Skeletal muscle satellite cell (primary cell): Measurements from ENCODE around the gene ADIPOR2.

Experiments used
- H3K27me3 ChIP-seq: 2 replicates; pipeline ENCODE4 v1.7.0; 2013; ENCODE audit warnings: low read length; ENCODE audit not compliant: control insufficient read depth, insufficient read depth
- H3K36me3 ChIP-seq: 2 replicates; pipeline ENCODE4 v1.7.0; 2013; ENCODE audit warnings: mild to moderate bottlenecking, control low read depth, low read length; ENCODE audit not compliant: insufficient read depth
- H3K4me1 ChIP-seq: 2 replicates; pipeline ENCODE4 v1.7.0; 2013; ENCODE audit warnings: low read length; ENCODE audit not compliant: control insufficient read depth, insufficient read depth
- H3K4me2 ChIP-seq: 2 replicates; pipeline ENCODE4 v1.7.0; 2013; ENCODE audit warnings: mild to moderate bottlenecking, low read length
- H3K4me3 ChIP-seq: 2 replicates; pipeline ENCODE4 v1.7.0; 2013; ENCODE audit warnings: low read length
- H3K9ac ChIP-seq: 2 replicates; pipeline ENCODE4 v1.7.0; 2013; ENCODE audit warnings: mild to moderate bottlenecking, low read depth, low read length, moderate library complexity
- H3K9me3 ChIP-seq: replicated peaks from 2 replicates; pipeline ENCODE4 v1.7.0; 2013; ENCODE audit warnings: mild to moderate bottlenecking, control low read depth, low read length

Gene ADIPOR2

DNA sequence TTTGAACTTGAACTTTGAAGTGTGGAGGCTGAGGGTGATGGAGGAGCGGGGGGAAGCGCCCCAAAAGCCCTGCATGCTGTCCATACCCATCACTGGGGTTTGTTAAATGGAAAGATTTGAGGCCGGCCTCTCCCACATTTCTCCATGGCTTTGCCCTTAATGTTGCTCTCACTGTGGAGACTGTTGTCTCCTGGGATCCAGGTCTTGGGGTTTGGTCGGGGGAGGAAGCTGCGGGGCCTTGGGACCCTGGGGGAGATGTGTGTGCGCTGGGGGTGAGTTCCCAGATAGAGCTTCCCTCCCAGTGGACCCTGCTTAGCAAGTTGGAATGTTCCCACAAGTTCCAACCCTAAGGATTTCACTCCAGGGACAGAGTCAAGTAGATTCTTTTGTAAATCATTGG is 101.5 kb downstream of the ADIPOR2 start:
- Histone ChIP-seq H3K4me3 (no peak overlapping the region), H3K9me3 (no peaks in the 10 kb centered on the region), H3K9ac (no peak overlapping the region), H3K36me3 (no peaks in the 10 kb centered on the region), H3K27me3 (no peaks in the 10 kb centered on the region), H3K4me2 (no peak overlapping the region), H3K4me1 (peaks cover 16% of the 10 kb centered on the region)

DNA sequence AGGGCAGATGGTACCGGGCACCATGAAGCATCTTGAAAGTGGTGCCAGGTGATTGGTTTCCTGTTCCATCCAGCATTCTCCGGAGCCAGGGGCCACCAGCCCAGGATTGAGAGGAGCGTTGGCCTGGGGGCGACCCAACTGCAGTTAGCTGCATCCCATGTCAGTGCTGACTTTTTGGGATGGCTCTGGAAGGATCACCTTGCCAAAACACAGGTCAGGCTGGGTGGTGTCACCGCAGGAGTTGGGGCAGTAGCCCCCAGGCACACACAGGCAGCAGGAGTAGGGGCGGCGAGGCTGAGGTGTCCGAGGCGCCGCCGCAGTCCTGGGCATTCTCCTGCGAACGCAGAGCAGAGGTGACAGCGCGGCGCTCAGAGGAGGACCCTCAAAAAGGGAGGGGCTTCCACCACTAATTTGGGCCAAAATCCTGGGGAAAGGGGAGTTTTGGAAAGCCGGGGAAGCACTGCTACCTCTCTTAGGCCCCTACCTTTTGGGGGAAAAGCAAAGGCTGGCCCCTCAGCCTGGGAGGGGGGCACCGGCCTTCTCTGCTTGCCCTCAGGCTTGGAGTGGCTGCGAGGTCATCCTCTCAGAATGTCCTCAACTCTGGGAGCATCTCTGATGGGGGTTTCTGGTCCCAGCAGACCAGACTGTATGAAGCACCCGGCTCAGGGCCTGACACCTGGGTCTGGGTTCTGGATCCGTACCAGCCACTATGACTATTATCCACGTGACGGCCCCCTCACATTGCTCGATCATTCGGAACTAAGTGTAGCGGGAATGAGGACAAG is 102.7 kb downstream of the ADIPOR2 start:
- H3K4me1 ChIP-seq = peaks cover 16% of the 10 kb centered on the region
- H3K9me3 ChIP-seq = no peaks in the 10 kb centered on the region
- H3K36me3 ChIP-seq = no peaks in the 10 kb centered on the region
- H3K4me3 ChIP-seq = no peak overlapping the region
- no peaks in the 10 kb centered on the region for H3K27me3 ChIP-seq
- H3K4me2 ChIP-seq = no peak overlapping the region
- no peak overlapping the region for H3K9ac ChIP-seq

DNA sequence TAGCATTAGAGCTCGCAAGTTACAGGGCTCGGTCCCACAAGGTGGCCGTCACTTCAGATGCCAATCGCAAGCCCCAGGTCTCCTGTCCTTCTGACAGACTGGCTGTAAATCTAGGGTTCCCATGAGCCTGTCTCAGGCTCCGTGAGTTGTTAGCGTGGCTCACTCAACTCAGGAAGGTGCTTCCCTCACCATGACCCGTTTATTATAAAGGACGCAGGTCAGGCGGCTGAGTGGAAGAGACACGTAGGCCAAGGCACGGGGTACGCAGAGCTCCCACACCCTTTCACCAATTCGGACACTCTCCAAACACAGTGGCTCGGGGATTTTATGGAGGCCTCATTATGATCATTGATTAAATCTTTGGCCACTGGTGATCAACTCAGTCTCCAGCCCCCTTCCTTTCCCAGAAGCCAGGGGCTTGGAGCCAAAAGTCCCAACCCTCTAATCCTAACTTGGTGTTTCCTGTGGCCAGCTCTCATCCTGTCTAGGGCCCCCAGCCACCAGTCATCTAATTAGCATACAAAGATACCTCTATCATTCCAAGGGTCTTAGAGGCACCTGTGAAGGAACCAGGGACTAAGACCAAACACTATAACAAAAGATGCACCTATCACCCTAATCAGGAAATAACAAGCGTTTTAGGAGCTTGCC is 103.7 kb downstream of the ADIPOR2 start:
- Histone ChIP-seq H3K36me3 (no peaks in the 10 kb centered on the region), H3K4me2 (no peak overlapping the region), H3K27me3 (no peaks in the 10 kb centered on the region), H3K9me3 (no peaks in the 10 kb centered on the region), H3K4me3 (no peak overlapping the region), H3K9ac (no peak overlapping the region), H3K4me1 (peaks cover 16% of the 10 kb centered on the region)

DNA sequence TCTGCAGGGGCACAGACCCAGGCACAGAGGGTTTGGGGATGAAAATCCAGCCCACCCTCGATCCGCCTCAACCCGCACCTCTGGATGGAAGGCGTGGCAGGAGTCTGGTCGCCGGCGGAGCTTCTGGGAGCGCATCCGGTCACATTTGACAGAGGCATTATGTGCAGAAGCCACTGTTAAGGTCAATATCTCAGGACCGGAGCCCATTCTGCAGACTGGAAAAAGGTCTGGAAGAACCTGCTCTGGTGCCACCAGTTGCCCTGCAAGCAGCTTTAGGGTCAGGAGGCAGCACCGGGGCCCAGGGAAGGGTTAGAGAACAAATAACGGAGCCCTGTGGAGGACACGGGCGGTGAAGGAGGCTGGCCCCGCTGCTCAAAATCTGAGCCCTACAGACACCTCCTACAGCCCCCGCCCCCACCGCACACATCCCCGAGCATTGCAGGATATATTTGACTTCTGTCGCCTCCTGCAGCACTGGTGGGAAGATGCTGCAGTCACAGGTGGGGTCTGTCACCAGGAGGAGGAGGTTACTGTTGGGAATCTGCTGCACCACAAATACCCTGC is 104.4 kb downstream of the ADIPOR2 start:
- Histone ChIP-seq H3K9me3 (no peaks in the 10 kb centered on the region), H3K36me3 (no peaks in the 10 kb centered on the region), H3K4me1 (peaks cover 16% of the 10 kb centered on the region), H3K9ac (no peak overlapping the region), H3K4me3 (peak overlapping the region; percentile 45), H3K4me2 (peak overlapping the region; percentile 93), H3K27me3 (no peaks in the 10 kb centered on the region)

DNA sequence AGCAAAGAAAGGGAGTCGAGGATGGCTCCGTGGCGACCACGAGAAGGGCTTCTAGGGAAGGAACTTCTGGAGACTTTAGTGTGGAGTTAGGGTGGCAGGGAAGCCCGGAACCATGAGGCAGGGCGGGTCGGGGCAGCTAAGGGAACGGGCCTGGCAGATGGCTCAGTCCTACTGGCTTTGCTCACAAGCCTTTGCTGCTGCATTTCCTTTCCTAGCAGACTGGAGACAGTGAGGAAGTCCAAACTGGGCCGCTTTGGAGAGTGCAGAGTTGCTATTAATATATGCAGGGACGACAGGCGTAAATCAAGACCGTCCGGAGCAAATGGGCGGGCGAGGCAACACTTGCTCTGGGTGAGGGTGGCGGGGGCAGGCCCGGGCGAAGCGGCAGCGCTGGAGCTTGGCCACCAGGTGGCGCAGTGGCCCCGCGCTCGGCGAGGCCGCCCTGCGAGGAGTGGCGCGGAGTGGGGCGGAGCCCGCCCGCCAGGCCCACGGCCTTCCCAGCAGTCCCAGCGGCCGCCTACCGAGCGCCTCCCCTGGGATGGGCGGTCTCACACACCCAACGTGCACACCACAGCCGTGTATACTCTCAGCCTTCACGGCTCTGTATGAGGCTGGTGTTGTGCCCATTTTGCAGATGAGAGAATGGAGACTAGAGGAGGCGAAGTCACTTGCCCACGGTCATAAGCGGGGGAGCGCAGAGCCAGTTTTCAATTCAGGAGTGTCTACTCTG is 105.1 kb downstream of the ADIPOR2 start:
- H3K4me2 ChIP-seq = peak overlapping the region; percentile 93
- H3K27me3 ChIP-seq = no peaks in the 10 kb centered on the region
- peak overlapping the region; percentile 79 for H3K9ac ChIP-seq
- no peaks in the 10 kb centered on the region for H3K36me3 ChIP-seq
- H3K9me3 ChIP-seq = no peaks in the 10 kb centered on the region
- H3K4me3 ChIP-seq = peak overlapping the region; percentile 73
- peaks cover 16% of the 10 kb centered on the region for H3K4me1 ChIP-seq

GRCh38 chr12:1796515-1797010 is 105.7 kb downstream of the ADIPOR2 start:
- Histone ChIP-seq H3K4me3 (peak overlapping the region; percentile 73), H3K9me3 (no peaks in the 10 kb centered on the region), H3K9ac (peak overlapping the region; percentile 79), H3K36me3 (no peaks in the 10 kb centered on the region), H3K27me3 (no peaks in the 10 kb centered on the region), H3K4me1 (peaks cover 22% of the 10 kb centered on the region), H3K4me2 (peak overlapping the region; percentile 93)

GRCh38 chr12:1797011-1797901 is 106.4 kb downstream of the ADIPOR2 start:
- Histone ChIP-seq H3K9me3 (no peaks in the 10 kb centered on the region), H3K4me1 (peaks cover 25% of the 10 kb centered on the region), H3K27me3 (no peaks in the 10 kb centered on the region), H3K9ac (peak overlapping the region; percentile 79), H3K4me2 (peak overlapping the region; percentile 93), H3K4me3 (peak overlapping the region; percentile 73), H3K36me3 (no peaks in the 10 kb centered on the region)

DNA sequence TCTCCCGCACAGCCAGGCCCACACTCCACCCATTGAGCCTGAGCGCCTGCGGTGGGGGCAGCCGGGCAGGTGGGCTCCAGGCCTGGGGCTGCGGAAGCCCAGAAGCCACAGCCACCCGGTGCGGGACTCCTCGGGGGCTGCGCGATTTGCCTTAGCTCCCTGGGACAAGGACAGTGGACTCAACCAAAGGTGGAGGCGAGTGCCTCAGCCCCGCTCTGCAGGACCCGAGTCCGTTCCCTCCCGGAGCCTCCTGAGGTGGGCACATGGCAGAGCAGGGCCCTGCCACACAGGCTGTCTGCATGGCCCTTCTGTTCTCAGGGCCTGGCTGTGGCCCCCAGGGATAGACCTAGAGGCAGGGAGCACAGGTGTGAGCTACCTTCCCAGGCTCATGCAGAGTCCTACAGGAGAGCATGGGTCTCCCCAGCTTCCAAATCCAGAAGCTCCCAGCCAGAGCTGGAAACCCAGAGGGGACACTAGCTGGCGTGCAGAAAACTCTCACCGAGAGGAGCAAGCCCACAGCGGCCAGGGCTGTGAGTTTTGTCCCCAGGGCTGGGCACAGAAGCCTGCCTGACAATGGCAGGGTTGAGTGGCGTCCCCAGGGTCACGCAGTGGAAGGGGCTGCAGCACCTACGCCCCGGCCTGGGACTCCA is 107.2 kb downstream of the ADIPOR2 start:
- Histone ChIP-seq H3K4me3 (no peak overlapping the region), H3K27me3 (no peaks in the 10 kb centered on the region)

GRCh38 chr12:1798641-1799020 is 107.8 kb downstream of the ADIPOR2 start:
- Histone ChIP-seq H3K9me3 (no peaks in the 10 kb centered on the region), H3K36me3 (no peaks in the 10 kb centered on the region), H3K4me3 (no peak overlapping the region), H3K27me3 (no peaks in the 10 kb centered on the region), H3K4me2 (no peak overlapping the region), H3K4me1 (peaks cover 25% of the 10 kb centered on the region), H3K9ac (no peak overlapping the region)

More for the DNA sequence above, 107.2 kb downstream of the ADIPOR2 start:
- H3K4me1 ChIP-seq = peaks cover 25% of the 10 kb centered on the region
- no peak overlapping the region for H3K4me2 ChIP-seq
- H3K9ac ChIP-seq = no peak overlapping the region
- no peaks in the 10 kb centered on the region for H3K36me3 ChIP-seq
- H3K9me3 ChIP-seq = no peaks in the 10 kb centered on the region

DNA sequence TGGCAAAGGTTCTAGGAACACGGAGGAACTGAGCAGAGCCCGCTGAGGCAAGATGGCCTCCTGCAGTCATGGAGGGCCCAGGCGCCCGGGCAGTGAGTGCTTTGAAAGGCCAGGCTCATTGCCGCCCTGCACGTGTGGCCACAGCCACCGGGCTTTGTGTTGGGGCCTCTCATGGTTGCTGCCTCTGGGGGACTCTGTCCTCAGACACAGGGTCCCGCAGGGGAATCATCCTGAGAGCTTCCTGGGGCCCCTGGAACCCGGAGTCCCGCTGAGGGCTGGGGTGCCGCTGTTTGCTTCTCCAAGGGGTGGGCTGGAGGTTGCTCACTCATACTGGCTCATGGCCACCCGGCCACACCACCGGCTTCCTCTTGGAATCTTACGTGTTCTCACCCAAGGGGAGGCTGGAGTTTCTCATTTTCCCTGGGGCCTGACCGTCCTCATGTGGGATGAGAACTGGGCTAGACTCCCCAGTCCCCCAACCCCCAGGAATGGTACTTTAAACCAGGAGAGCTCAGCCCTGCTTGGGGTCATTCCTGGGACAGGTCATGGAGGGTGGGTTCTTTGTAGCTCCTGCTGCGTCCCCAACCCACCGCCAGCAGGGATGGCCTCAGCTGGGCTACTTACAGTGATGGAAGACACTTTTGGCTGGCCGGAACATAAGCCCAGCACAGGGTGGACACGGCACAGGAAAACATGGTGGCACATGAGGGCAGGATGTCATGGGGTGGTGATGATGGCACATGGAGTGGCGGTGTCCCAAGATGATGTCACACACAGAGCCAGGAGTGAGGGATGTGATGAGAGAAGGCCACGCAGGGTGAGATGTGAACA is 108.4 kb downstream of the ADIPOR2 start:
- no peaks in the 10 kb centered on the region for H3K27me3 ChIP-seq
- H3K4me3 ChIP-seq = no peak overlapping the region
- no peak overlapping the region for H3K4me2 ChIP-seq
- peaks cover 25% of the 10 kb centered on the region for H3K4me1 ChIP-seq
- no peak overlapping the region for H3K9ac ChIP-seq
- H3K36me3 ChIP-seq = no peaks in the 10 kb centered on the region
- H3K9me3 ChIP-seq = no peaks in the 10 kb centered on the region
